ENCODE measurements around the gene RAB4B. TPM values are rescaled to one million over a fixed set of nuclear protein-coding genes. Genes with fewer than 3 reads are reported as not detected.
"Not testable (repeated sequence)": the region's sequence is repeated elsewhere in the genome, so short reads cannot be mapped to it uniquely, and the experiment has no call there.

RAB4B gene
- total and polyA plus RNA-seq, 2 experiments from 2014 or later = 27.4 to 29.0 TPM

DNA sequence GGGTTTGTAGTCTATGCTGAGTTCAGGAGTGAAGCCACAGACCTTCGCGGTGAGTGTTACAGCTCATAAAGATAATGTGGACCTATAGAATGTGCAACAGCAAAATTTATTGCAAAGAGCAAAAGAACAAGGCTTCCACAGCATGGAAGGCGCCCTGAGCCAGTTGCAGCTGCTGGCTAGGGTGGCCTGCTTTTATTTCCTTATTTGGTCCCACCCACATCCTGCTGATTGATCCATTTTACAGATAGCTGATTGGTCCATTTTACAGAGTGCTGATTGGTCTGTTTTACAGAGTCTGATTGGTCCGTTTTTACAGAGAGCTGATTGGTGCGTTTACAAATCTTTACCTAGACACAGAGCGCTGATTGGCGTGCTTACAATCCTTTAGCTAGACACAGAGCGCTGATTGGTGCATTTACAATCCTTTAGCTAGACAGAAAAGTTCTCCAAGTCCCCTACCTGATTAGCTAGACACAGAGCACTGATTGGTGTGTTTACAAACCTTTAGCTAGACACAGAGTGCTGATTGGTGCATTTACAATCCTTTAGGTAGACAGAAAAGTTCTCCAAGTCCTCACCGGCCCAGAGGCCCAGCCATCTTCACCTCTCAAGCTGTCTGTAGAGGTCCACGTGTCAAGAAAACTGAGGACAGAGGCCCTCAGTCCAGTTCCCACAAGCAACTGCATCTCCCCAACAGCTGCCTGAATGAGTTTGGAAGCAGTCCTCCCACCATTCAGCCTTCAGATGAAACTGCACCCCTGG lies 6.8 kb upstream of the RAB4B start:
- H3K27me3 ChIP-seq (ENCODE audit: insufficient read depth); H3K9me3 Mint-ChIP-seq; H3K36me3 ChIP-seq (ENCODE audit: insufficient read depth); H3K4me2 ChIP-seq; H3K27ac ChIP-seq (ENCODE audit: low read depth); H3K4me1 ChIP-seq (ENCODE audit: insufficient read depth); H2AFZ ChIP-seq; H3K4me3 ChIP-seq; H3K27ac Mint-ChIP-seq; ATAC-seq; H4K20me1 ChIP-seq (replicated peaks; ENCODE audit: insufficient read depth); H3F3A ChIP-seq (replicated peaks; ENCODE audit: low read depth); H3K79me2 ChIP-seq (replicated peaks; ENCODE audit: insufficient read depth); H3K4me1 Mint-ChIP-seq; H3K27me3 Mint-ChIP-seq (ENCODE audit: insufficient read depth, low read depth, poor library complexity); H3K9me2 ChIP-seq (ENCODE audit: insufficient read depth); H3K4me3 Mint-ChIP-seq: not testable (repeated sequence)
- peaks cover 27% of the 10 kb centered on the region for H3K36me3 Mint-ChIP-seq (ENCODE audit: low read depth)
- DNase-seq (ENCODE audit: low spot score) = peak; percentile 49

DNA sequence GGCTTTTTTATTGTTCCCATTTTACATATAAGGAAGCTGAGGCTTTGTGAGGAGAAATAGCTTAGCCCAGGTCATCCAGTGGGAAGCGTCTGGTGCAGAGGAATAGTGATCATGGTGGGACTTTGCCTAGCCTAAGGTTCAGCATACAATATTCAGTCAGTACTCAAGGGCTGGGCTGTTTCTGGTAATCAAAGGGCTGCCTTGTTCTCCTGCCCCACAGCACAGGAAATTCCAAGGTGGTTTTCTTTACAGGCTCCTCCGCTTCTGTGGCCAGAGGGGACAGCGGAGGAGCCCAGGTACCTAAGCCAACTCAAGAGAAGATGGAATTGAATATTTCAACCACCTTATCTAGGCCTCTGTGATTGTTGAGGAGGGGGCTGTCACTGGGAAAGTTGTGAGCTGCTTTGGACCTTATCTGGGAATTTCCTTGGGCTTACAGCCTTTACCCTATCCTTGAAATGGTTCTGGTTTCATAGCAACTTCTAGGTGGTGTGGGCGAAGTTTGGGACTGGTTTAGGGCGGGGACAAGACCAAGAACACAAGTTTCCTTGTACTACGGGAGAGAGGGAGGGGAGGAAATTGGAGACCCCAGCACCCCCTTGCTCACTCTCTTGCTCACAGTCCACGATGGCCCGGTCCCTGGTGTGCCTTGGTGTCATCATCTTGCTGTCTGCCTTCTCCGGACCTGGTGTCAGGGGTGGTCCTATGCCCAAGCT lies 3.0 kb upstream of the RAB4B start, which contains the start of gene MIA:
Gene MIA (plus strand): TSS at position 606 of the 716 bp plus-strand sequence. CDS start 22 bp downstream, at position 628.
- Histone ChIP-seq H2AFZ (no peak within 1 kb of the TSS), H3K27me3 (ENCODE audit: insufficient read depth) (no peaks in the 10 kb centered on the region), H3K4me3 (no peak within 1 kb of the TSS), H4K20me1 (replicated peaks; ENCODE audit: insufficient read depth) (no peaks in the 10 kb centered on the region), H3K27ac (ENCODE audit: low read depth) (peak within 1 kb of the TSS; percentile 100), H3K79me2 (replicated peaks; ENCODE audit: insufficient read depth) (peaks cover 5% of the 10 kb centered on the region), H3K36me3 (ENCODE audit: insufficient read depth) (no peaks in the 10 kb centered on the region), H3F3A (replicated peaks; ENCODE audit: low read depth) (peaks cover 5% of the 10 kb centered on the region; the same call in 1 of the 2 replicates), H3K9me2 (ENCODE audit: insufficient read depth) (no peaks in the 10 kb centered on the region), H3K4me1 (ENCODE audit: insufficient read depth) (peaks cover 11% of the 10 kb centered on the region), H3K4me2 (no peak within 1 kb of the TSS)
- peak within 1 kb of the TSS; percentile 21; the same call in 2 of the 3 replicates for H3K4me3 Mint-ChIP-seq
- DNase-seq (ENCODE audit: low spot score) = no peak
- H3K27ac Mint-ChIP-seq = peak within 1 kb of the TSS; percentile 72
- H3K27me3 Mint-ChIP-seq (ENCODE audit: insufficient read depth, low read depth, poor library complexity) = peaks cover 18% of the 10 kb centered on the region
- peaks cover 17% of the 10 kb centered on the region for H3K4me1 Mint-ChIP-seq
- peaks cover 12% of the 10 kb centered on the region for H3K36me3 Mint-ChIP-seq (ENCODE audit: low read depth)
- no peak for ATAC-seq
- H3K9me3 Mint-ChIP-seq = peaks cover 7% of the 10 kb centered on the region
- TF ChIP-seq EZH2 (IDR thresholded peaks at IDR 0.05; ENCODE audit: low read depth, unreplicated experiment) (no peak), NANOG (IDR thresholded peaks at IDR 0.05; ENCODE audit: borderline replicate concordance) (no peak), ZNF114 (CRISPR knock-in tag; IDR thresholded peaks at IDR 0.05) (no peak), JUNB (IDR thresholded peaks at IDR 0.05; ENCODE audit: unreplicated experiment) (no peak), STAT1 (IDR thresholded peaks at IDR 0.05; ENCODE audit: unreplicated experiment) (no peak), POLR2AphosphoS5 (IDR thresholded peaks at IDR 0.05; ENCODE audit: low read depth) (no peak), EZH2phosphoT487 (IDR thresholded peaks at IDR 0.05; ENCODE audit: unreplicated experiment) (no peak), CREB1 (CRISPR knock-in tag; IDR thresholded peaks at IDR 0.05; ENCODE audit: low read depth) (no peak), ZNF331 (CRISPR knock-in tag; IDR thresholded peaks at IDR 0.05; ENCODE audit: low read depth) (no peak)
- TF ChIP-seq, protein P1, sequence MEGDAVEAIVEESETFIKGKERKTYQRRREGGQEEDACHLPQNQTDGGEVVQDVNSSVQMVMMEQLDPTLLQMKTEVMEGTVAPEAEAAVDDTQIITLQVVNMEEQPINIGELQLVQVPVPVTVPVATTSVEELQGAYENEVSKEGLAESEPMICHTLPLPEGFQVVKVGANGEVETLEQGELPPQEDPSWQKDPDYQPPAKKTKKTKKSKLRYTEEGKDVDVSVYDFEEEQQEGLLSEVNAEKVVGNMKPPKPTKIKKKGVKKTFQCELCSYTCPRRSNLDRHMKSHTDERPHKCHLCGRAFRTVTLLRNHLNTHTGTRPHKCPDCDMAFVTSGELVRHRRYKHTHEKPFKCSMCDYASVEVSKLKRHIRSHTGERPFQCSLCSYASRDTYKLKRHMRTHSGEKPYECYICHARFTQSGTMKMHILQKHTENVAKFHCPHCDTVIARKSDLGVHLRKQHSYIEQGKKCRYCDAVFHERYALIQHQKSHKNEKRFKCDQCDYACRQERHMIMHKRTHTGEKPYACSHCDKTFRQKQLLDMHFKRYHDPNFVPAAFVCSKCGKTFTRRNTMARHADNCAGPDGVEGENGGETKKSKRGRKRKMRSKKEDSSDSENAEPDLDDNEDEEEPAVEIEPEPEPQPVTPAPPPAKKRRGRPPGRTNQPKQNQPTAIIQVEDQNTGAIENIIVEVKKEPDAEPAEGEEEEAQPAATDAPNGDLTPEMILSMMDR (conservative IDR thresholded peaks at IDR 0.05; ENCODE audit: low read depth in 2 of 2) = no peak
- TF ChIP-seq, protein P2, sequence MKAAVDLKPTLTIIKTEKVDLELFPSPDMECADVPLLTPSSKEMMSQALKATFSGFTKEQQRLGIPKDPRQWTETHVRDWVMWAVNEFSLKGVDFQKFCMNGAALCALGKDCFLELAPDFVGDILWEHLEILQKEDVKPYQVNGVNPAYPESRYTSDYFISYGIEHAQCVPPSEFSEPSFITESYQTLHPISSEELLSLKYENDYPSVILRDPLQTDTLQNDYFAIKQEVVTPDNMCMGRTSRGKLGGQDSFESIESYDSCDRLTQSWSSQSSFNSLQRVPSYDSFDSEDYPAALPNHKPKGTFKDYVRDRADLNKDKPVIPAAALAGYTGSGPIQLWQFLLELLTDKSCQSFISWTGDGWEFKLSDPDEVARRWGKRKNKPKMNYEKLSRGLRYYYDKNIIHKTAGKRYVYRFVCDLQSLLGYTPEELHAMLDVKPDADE (IDR thresholded peaks at IDR 0.05) = no peak
- TF ChIP-seq, protein P3, sequence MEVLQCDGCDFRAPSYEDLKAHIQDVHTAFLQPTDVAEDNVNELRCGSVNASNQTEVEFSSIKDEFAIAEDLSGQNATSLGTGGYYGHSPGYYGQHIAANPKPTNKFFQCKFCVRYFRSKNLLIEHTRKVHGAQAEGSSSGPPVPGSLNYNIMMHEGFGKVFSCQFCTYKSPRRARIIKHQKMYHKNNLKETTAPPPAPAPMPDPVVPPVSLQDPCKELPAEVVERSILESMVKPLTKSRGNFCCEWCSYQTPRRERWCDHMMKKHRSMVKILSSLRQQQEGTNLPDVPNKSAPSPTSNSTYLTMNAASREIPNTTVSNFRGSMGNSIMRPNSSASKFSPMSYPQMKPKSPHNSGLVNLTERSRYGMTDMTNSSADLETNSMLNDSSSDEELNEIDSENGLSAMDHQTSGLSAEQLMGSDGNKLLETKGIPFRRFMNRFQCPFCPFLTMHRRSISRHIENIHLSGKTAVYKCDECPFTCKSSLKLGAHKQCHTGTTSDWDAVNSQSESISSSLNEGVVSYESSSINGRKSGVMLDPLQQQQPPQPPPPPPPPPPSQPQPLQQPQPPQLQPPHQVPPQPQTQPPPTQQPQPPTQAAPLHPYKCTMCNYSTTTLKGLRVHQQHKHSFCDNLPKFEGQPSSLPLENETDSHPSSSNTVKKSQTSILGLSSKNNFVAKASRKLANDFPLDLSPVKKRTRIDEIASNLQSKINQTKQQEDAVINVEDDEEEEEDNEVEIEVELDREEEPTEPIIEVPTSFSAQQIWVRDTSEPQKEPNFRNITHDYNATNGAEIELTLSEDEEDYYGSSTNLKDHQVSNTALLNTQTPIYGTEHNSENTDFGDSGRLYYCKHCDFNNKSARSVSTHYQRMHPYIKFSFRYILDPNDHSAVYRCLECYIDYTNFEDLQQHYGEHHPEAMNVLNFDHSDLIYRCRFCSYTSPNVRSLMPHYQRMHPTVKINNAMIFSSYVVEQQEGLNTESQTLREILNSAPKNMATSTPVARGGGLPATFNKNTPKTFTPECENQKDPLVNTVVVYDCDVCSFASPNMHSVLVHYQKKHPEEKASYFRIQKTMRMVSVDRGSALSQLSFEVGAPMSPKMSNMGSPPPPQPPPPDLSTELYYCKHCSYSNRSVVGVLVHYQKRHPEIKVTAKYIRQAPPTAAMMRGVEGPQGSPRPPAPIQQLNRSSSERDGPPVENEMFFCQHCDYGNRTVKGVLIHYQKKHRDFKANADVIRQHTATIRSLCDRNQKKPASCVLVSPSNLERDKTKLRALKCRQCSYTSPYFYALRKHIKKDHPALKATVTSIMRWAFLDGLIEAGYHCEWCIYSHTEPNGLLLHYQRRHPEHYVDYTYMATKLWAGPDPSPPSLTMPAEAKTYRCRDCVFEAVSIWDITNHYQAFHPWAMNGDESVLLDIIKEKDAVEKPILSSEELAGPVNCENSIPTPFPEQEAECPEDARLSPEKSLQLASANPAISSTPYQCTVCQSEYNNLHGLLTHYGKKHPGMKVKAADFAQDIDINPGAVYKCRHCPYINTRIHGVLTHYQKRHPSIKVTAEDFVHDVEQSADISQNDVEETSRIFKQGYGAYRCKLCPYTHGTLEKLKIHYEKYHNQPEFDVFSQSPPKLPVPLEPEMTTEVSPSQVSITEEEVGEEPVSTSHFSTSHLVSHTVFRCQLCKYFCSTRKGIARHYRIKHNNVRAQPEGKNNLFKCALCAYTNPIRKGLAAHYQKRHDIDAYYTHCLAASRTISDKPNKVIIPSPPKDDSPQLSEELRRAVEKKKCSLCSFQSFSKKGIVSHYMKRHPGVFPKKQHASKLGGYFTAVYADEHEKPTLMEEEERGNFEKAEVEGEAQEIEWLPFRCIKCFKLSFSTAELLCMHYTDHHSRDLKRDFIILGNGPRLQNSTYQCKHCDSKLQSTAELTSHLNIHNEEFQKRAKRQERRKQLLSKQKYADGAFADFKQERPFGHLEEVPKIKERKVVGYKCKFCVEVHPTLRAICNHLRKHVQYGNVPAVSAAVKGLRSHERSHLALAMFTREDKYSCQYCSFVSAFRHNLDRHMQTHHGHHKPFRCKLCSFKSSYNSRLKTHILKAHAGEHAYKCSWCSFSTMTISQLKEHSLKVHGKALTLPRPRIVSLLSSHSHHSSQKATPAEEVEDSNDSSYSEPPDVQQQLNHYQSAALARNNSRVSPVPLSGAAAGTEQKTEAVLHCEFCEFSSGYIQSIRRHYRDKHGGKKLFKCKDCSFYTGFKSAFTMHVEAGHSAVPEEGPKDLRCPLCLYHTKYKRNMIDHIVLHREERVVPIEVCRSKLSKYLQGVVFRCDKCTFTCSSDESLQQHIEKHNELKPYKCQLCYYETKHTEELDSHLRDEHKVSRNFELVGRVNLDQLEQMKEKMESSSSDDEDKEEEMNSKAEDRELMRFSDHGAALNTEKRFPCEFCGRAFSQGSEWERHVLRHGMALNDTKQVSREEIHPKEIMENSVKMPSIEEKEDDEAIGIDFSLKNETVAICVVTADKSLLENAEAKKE (CRISPR knock-in tag; IDR thresholded peaks at IDR 0.05) = no peak
